ENCODE data around the gene INCENP. TPM values are rescaled to one million over a fixed set of nuclear protein-coding genes. Genes with fewer than 3 reads are reported as not detected.

The INCENP gene
- polyA plus RNA-seq, 1 donor (not counting 4 experiments of a cell fraction or from before 2014, with no cell fraction given), result 12.7 TPM

DNA sequence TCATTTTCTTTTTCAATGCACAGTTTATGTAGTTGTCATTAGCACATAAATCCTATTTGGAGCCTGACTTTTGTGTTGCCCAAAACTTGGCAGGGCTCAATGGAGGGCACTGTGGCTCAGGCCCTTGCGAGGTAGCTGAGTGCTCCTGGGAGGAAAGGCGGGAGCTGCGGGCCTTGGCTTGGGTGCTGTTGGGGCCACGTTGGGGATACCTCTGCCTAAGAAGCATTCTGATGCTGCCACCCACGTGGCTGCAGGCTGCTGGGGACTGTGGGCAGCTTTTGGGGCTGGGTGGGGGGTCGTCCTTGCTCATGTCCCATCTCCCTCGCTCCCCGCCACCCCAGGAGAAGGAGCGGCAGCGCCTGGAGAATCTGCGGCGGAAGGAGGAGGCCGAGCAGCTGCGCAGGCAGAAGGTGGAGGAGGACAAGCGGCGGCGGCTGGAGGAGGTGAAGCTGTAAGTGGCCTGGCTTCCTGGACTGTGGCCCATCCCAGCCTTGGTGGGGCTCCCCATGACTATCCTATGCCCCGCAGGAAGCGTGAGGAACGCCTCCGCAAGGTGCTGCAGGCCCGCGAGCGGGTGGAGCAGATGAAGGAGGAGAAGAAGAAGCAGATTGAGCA is 20.9 kb downstream of the INCENP start:
- no peak overlapping the region for H3K4me3 ChIP-seq (ENCODE audit: control insufficient read depth in 2 of 3, extremely low read depth in 1 of 3, insufficient read depth in 2 of 3, low read depth in 1 of 3, low read length in 3 of 3)
- H3K4me2 ChIP-seq (ENCODE audit: control insufficient read depth, extremely low read depth, insufficient read depth, low read depth, low read length), result no peak overlapping the region
- no peak overlapping the region for H3K9ac ChIP-seq (ENCODE audit: control insufficient read depth, extremely low read depth, insufficient read depth, low read length)
- dilution Hi-C loops (cut with MboI; ENCODE audit: extremely low pct_ligation_motif_present, low sequenced_read_pairs), result no loop called here
- no peaks in the 10 kb centered on the region for H3K27me3 ChIP-seq (ENCODE audit: control insufficient read depth, extremely low read depth, insufficient read depth, low read length)
- no peak overlapping the region for H3K27ac ChIP-seq (ENCODE audit: control insufficient read depth, insufficient read depth, low read length)
- H4K20me1 ChIP-seq (ENCODE audit: control insufficient read depth, extremely low read depth, insufficient read depth, low read length), result no peaks in the 10 kb centered on the region
- peaks cover 25 to 31% of the 10 kb centered on the region in 2 experiments for H3K36me3 ChIP-seq (ENCODE audit: control insufficient read depth in 2 of 2, extremely low read depth in 1 of 2, insufficient read depth in 2 of 2, low read length in 2 of 2)
- H3K9me1 ChIP-seq (ENCODE audit: control insufficient read depth, extremely low read depth, insufficient read depth, low read length), result no peaks in the 10 kb centered on the region
- peaks cover 6% of the 10 kb centered on the region for H3K4me1 ChIP-seq (ENCODE audit: control insufficient read depth, extremely low read depth, insufficient read depth, low read length)
- FAIRE-seq (no peak), DNase-seq (ENCODE audit: low read depth, low spot score) (no peak)
- no peaks in the 10 kb centered on the region for H3K79me2 ChIP-seq (ENCODE audit: control insufficient read depth, insufficient read depth, low read length)
- H2AFZ ChIP-seq (ENCODE audit: control insufficient read depth, low read length), result no peak overlapping the region
- no peak for TF ChIP-seq EZH2 (IDR thresholded peaks at IDR 0.05; ENCODE audit: low read length)
- TF ChIP-seq, protein P1, sequence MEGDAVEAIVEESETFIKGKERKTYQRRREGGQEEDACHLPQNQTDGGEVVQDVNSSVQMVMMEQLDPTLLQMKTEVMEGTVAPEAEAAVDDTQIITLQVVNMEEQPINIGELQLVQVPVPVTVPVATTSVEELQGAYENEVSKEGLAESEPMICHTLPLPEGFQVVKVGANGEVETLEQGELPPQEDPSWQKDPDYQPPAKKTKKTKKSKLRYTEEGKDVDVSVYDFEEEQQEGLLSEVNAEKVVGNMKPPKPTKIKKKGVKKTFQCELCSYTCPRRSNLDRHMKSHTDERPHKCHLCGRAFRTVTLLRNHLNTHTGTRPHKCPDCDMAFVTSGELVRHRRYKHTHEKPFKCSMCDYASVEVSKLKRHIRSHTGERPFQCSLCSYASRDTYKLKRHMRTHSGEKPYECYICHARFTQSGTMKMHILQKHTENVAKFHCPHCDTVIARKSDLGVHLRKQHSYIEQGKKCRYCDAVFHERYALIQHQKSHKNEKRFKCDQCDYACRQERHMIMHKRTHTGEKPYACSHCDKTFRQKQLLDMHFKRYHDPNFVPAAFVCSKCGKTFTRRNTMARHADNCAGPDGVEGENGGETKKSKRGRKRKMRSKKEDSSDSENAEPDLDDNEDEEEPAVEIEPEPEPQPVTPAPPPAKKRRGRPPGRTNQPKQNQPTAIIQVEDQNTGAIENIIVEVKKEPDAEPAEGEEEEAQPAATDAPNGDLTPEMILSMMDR (optimal IDR thresholded peaks at IDR 0.05 in 1 of 3, IDR thresholded peaks at IDR 0.05 in 1 of 3, conservative IDR thresholded peaks at IDR 0.05 in 1 of 3; ENCODE audit: extremely low read depth in 1 of 3, insufficient read depth in 2 of 3, low read length in 3 of 3), result no peak
- no peaks in the 10 kb centered on the region for H3K9me3 ChIP-seq (ENCODE audit: control insufficient read depth, low read depth, low read length)

DNA sequence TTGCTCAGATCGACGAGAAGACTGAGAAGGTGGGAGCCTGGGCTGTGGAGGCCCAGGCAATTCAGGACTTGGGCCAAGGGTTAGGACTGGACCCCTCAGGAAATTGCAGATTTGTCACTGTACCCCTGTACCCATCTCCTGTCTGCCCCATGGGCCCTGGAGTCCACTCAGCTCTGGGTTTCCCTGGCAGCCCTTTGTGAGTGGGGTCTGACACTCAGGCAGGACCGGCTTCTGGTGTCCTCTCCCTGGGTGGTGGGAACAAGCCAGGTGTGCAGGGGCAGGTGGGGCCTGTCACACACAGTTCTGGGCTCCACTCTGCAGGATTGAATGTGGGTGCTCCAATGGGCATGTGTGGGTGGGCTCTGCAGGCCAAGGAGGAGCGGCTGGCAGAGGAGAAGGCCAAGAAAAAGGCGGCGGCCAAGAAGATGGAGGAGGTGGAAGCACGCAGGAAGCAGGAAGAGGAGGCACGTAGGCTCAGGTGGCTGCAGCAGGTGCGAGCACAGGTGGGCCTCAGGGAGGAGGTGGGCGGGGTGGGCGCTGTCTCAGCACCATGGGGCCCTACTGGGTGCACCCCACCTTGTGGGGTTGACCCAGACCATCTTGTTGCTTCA is 21.6 kb downstream of the INCENP start:
- H2AFZ ChIP-seq (ENCODE audit: control insufficient read depth, low read length), result no peak overlapping the region
- DNase-seq (ENCODE audit: low read depth, low spot score), result no peak
- H3K9ac ChIP-seq (ENCODE audit: control insufficient read depth, extremely low read depth, insufficient read depth, low read length), result no peak overlapping the region
- no peaks in the 10 kb centered on the region for H3K79me2 ChIP-seq (ENCODE audit: control insufficient read depth, insufficient read depth, low read length)
- H3K27me3 ChIP-seq (ENCODE audit: control insufficient read depth, extremely low read depth, insufficient read depth, low read length), result no peaks in the 10 kb centered on the region
- no peak overlapping the region for H3K4me3 ChIP-seq (ENCODE audit: control insufficient read depth in 2 of 3, extremely low read depth in 1 of 3, insufficient read depth in 2 of 3, low read depth in 1 of 3, low read length in 3 of 3)
- peaks cover 21 to 32% of the 10 kb centered on the region in 2 experiments for H3K36me3 ChIP-seq (ENCODE audit: control insufficient read depth in 2 of 2, extremely low read depth in 1 of 2, insufficient read depth in 2 of 2, low read length in 2 of 2)
- no peak for FAIRE-seq
- H3K9me1 ChIP-seq (ENCODE audit: control insufficient read depth, extremely low read depth, insufficient read depth, low read length), result no peaks in the 10 kb centered on the region
- H3K9me3 ChIP-seq (ENCODE audit: control insufficient read depth, low read depth, low read length), result no peaks in the 10 kb centered on the region
- no peak overlapping the region for H3K27ac ChIP-seq (ENCODE audit: control insufficient read depth, insufficient read depth, low read length)
- peaks cover 6% of the 10 kb centered on the region for H3K4me1 ChIP-seq (ENCODE audit: control insufficient read depth, extremely low read depth, insufficient read depth, low read length)
- no peaks in the 10 kb centered on the region for H4K20me1 ChIP-seq (ENCODE audit: control insufficient read depth, extremely low read depth, insufficient read depth, low read length)
- no peak for TF ChIP-seq EZH2 (IDR thresholded peaks at IDR 0.05; ENCODE audit: low read length)
- TF ChIP-seq, protein P1 (optimal IDR thresholded peaks at IDR 0.05 in 1 of 3, IDR thresholded peaks at IDR 0.05 in 1 of 3, conservative IDR thresholded peaks at IDR 0.05 in 1 of 3; ENCODE audit: extremely low read depth in 1 of 3, insufficient read depth in 2 of 3, low read length in 3 of 3), result no peak
- no peak overlapping the region for H3K4me2 ChIP-seq (ENCODE audit: control insufficient read depth, extremely low read depth, insufficient read depth, low read depth, low read length)
- dilution Hi-C loops (cut with MboI; ENCODE audit: extremely low pct_ligation_motif_present, low sequenced_read_pairs), result no loop called here

All from keratinocyte (primary cell).